Left lung (tissue), 10 donors: ENCODE results near the gene PDE1A. TPM values are rescaled to one million over a fixed set of nuclear protein-coding genes. Genes with fewer than 3 reads are reported as not detected.

ENCODE experiments used
- ATAC-seq: fragments of 200-7000 bp; cut with Tn5 transposase; one replicate; pipeline ENCODE4 v1.9.1; 2020; ENCODE audit warnings: moderate library complexity
- DNase-seq, 4 donors: peaks; one replicate each; pipeline ENCODE4 v3.0.0-alpha.2; 2013 to 2020
- H3K27ac ChIP-seq, 2 donors: fragments of 200-600 bp; sonication (generic) in 1 of 2; one replicate each; pipeline versions ENCODE4 v1.5.0 to v1.8.0; 2020 to 2021
- H3K27me3 ChIP-seq, 2 donors: fragments of 200-600 bp; sonication (generic) in 1 of 2; one replicate each; pipeline versions ENCODE4 v1.5.0 to v1.8.0; 2020 to 2021
- H3K36me3 ChIP-seq, 2 donors: fragments of 200-600 bp; sonication (generic) in 1 of 2; one replicate each; pipeline versions ENCODE4 v1.5.0 to v1.8.0; 2020 to 2021
- H3K4me1 ChIP-seq, 2 donors: fragments of 200-600 bp; one replicate each; pipeline ENCODE4 v1.8.0; 2021
- H3K4me3 ChIP-seq, 2 donors: fragments of 200-600 bp; sonication (generic) in 1 of 2; one replicate each; pipeline versions ENCODE4 v1.5.0 to v1.8.0; 2020 to 2021; ENCODE audit warnings: mild to moderate bottlenecking in 1 of 2
- H3K9me3 ChIP-seq, 2 donors: fragments of 200-600 bp; sonication (generic) in 1 of 2; one replicate each; pipeline versions ENCODE4 v1.5.0 to v1.8.0; 2020 to 2021
- intact Hi-C, 2 donors: fragments of 100-400 bp; cut with DNase I; formaldehyde crosslinking; loops; one replicate each; pipeline versions ENCODE4 v1.11.2 to v1.14.2; 2022
- polyA plus RNA-seq, 6 donors: library from polyadenylated mRNA; unstranded; fragments of 120-200 nt; gene quantifications; one replicate each; pipeline ENCODE4 v1.2.1, GENCODE V29; 2013; ENCODE audit not compliant: insufficient read length in 6 of 6
- total RNA-seq, 2 donors: library from RNA; stranded (reverse); fragmentation: NEBNext Ultra II Directional; extraction: Animal tissue kit (Norgen Biotek cat#: 25700); gene quantifications; one replicate each; pipeline ENCODE4 v1.2.1, GENCODE V29; 2021
- TF ChIP-seq, protein P1 (sequence below), 2 donors: fragments of 200-600 bp; sonication (generic) in 1 of 2; IDR thresholded peaks; one replicate each; pipeline versions ENCODE4 v1.5.0 to v1.8.0; 2021; ENCODE audit warnings: antibody characterized with exemption in 2 of 2
- donor health status: DM: no; HTN: yes; CAD: no.
- donor health status: DM: no; HTN: no; CAD: no.

Gene PDE1A
- total and polyA plus RNA-seq, 8 donors: 4.6 to 16.3 (median 13.2) TPM

DNA sequence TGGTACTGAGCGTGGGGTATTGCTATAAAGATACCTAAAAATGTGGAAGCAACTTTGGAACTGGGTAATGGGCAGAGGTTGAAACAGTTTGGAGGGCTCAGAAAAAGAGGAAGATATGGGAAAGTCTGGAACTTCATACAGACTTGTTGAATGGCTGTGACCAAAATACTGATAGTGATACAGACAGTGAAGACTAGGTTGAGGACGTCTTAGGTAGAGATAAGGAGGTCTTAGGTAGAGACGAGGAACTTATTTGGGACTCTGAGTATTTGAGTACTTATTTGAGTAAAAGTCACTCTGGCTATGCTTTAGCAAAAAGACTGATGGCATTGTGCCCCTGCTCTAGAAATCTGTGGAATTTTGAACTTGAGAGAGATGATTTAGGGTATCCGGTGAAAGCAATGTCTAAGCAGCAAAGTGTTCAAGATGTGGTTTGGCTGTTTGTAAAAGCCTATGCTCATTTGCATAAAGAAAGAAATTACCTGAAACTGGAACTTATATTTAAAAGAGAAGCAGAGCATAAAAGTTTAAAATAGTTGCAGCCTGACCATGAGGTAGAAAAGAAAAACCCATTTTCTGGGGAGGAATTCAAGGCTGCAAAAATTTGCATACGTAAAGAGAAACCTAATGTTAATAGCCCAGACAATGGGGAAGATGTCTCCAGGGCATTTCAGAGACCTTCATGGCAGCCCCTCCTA is 219.6 kb downstream of the PDE1A start:
- ATAC-seq (no peak), DNase-seq (no peak)
- H3K27me3 ChIP-seq: no peaks in the 10 kb centered on the region
- H3K27ac ChIP-seq: no peak overlapping the region
- H3K9me3 ChIP-seq: no peaks in the 10 kb centered on the region
- no peaks in the 10 kb centered on the region for H3K36me3 ChIP-seq
- no peak overlapping the region for H3K4me3 ChIP-seq
- TF ChIP-seq, protein P1, sequence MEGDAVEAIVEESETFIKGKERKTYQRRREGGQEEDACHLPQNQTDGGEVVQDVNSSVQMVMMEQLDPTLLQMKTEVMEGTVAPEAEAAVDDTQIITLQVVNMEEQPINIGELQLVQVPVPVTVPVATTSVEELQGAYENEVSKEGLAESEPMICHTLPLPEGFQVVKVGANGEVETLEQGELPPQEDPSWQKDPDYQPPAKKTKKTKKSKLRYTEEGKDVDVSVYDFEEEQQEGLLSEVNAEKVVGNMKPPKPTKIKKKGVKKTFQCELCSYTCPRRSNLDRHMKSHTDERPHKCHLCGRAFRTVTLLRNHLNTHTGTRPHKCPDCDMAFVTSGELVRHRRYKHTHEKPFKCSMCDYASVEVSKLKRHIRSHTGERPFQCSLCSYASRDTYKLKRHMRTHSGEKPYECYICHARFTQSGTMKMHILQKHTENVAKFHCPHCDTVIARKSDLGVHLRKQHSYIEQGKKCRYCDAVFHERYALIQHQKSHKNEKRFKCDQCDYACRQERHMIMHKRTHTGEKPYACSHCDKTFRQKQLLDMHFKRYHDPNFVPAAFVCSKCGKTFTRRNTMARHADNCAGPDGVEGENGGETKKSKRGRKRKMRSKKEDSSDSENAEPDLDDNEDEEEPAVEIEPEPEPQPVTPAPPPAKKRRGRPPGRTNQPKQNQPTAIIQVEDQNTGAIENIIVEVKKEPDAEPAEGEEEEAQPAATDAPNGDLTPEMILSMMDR (IDR thresholded peaks at IDR 0.05): no peak
- intact Hi-C loops: no loop called here
- no peaks in the 10 kb centered on the region for H3K4me1 ChIP-seq

DNA sequence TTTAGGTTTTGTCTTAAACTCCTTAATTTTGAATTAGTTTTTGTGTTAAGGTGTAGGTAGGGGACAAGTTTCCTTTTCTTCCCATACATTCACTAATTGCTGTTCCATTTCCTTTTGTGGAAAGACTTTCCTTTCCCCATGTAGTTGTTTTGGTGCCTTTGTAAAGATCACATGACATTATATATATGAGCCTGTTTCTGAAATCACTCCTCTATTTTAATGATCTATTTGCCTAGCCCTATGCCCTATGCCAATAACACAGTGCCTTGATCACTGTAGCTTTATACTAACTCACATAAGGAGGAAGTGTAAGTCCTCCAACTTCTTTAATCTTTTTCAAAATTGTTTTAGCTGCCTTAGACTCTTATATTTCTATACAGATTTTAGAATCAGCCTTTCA is 229.3 kb downstream of the PDE1A start:
- Histone ChIP-seq H3K4me3 (no peak overlapping the region), H3K27ac (no peak overlapping the region), H3K27me3 (no peaks in the 10 kb centered on the region), H3K9me3 (no peaks in the 10 kb centered on the region), H3K4me1 (no peaks in the 10 kb centered on the region), H3K36me3 (no peaks in the 10 kb centered on the region)
- intact Hi-C loops: no loop called here
- no peak for ATAC-seq
- TF ChIP-seq, protein P1 (IDR thresholded peaks at IDR 0.05): no peak
- no peak for DNase-seq

DNA sequence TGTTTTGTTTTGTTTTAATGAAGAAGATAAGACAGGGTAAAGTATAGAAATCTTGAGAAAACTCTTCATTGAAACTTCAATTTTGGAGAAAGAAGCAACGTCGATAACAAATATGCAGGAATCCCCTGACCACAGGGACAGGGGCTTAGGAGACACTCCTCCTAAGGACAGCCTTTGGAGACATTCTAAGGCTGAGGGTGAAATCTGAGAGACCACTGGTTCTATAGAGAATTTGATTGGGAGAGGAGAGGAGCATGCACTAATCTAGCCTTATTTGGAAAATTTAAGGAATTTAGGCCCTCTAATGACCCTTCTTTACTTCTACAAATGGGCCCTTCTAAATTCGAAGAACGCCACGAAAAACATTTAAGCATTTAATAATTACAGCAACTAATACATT is 233.5 kb downstream of the PDE1A start:
- DNase-seq: no peak
- no peak for ATAC-seq
- no peaks in the 10 kb centered on the region for H3K4me1 ChIP-seq
- H3K4me3 ChIP-seq: no peak overlapping the region
- no peaks in the 10 kb centered on the region for H3K27me3 ChIP-seq
- TF ChIP-seq, protein P1 (IDR thresholded peaks at IDR 0.05): no peak
- H3K36me3 ChIP-seq: no peaks in the 10 kb centered on the region
- H3K9me3 ChIP-seq: no peaks in the 10 kb centered on the region
- intact Hi-C loops: no loop called here
- H3K27ac ChIP-seq: no peak overlapping the region

DNA sequence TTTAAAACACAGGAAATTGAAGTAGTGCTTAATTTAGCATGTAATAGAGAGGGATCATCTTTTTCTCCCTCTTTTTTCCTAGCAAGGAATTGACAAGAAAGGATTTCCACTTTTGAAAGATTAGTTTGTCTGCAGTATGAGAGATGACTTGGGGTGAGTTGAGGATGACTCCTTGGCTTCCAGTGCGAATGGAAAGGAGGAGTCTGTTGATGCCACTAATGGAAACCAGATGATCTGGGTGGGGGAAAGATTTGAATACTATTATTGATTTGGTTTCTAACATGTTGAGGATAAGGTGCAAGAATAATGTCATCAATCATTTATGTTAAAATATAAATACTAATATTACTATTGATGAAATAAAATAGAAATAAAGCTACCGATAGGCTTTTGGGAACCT is 235.8 kb downstream of the PDE1A start:
- no peaks in the 10 kb centered on the region for H3K36me3 ChIP-seq
- no peak overlapping the region for H3K4me3 ChIP-seq
- intact Hi-C loops: no loop called here
- no peak overlapping the region for H3K27ac ChIP-seq
- H3K9me3 ChIP-seq: no peaks in the 10 kb centered on the region
- TF ChIP-seq, protein P1 (IDR thresholded peaks at IDR 0.05): no peak
- DNase-seq (no peak), ATAC-seq (no peak)
- no peaks in the 10 kb centered on the region for H3K4me1 ChIP-seq
- no peaks in the 10 kb centered on the region for H3K27me3 ChIP-seq

DNA sequence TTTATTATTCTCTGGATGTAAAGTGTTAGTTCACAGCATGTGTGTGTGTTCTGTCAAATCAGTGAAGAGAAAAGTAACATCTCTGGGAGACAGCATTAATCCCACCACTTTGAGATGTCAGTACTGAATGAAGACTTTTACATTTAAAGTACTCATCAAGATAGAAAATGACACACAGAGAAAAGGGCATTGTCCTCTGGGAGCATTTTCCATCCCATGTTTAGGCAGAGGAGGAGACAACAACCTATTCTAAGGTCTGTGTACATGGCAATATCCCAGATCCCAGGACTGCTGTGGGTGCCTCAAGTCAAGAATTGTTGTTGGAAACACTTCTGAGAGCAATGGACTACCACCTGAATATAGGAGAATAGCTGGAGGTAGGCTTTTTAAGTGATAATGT is 239.7 kb downstream of the PDE1A start:
- no peaks in the 10 kb centered on the region for H3K27me3 ChIP-seq
- intact Hi-C loops: loop anchor here in 1 of 2 donors (5.0 kb wide), 1 partner anchor 465 kb away; no protein-coding TSS in a partner anchor
- TF ChIP-seq, protein P1 (IDR thresholded peaks at IDR 0.05): no peak
- H3K27ac ChIP-seq: no peak overlapping the region
- no peak for ATAC-seq
- peaks cover 0 to 4% of the 10 kb centered on the region in 2 donors for H3K9me3 ChIP-seq
- no peak overlapping the region for H3K4me3 ChIP-seq
- no peaks in the 10 kb centered on the region for H3K4me1 ChIP-seq
- no peak for DNase-seq
- no peaks in the 10 kb centered on the region for H3K36me3 ChIP-seq
